GM21786 (cell line): ENCODE results near the gene DECR2.
"Not testable (repeated sequence)": the region's sequence is repeated elsewhere in the genome, so short reads cannot be mapped to it uniquely, and the experiment has no call there.

ENCODE experiments used
- ATAC-seq: cut with Tn5 transposase; IDR thresholded peaks from one replicate; pipeline ENCODE4 v1.9.1; 2021; ENCODE audit not compliant: unreplicated experiment

Gene DECR2

GRCh38 chr16:401468-402348, at the start of gene DECR2:
DECR2 (plus strand) TSS chr16:401885; CDS start chr16:401964, 79 bp downstream.
- peak; percentile 49 for ATAC-seq

- peak; percentile 50 for ATAC-seq
These were observed 48.9 kb upstream of the DECR2 start, which contains the start of gene AXIN1 for GRCh38 chr16:352547-353403. AXIN1 (minus strand) TSS chr16:352723; CDS start chr16:347025, 5,698 bp downstream.

GRCh38 chr16:353404-354290, 48.0 kb upstream of the DECR2 start:
- no peak for ATAC-seq

- ATAC-seq: no peak
These were observed 47.3 kb upstream of the DECR2 start for GRCh38 chr16:354291-354881.

- no peak for ATAC-seq
These were observed 46.7 kb upstream of the DECR2 start for GRCh38 chr16:354971-355461.

GRCh38 chr16:356741-357140, 44.9 kb upstream of the DECR2 start:
- no peak for ATAC-seq

- no peak for ATAC-seq
These were observed 42.5 kb upstream of the DECR2 start for GRCh38 chr16:359067-359763.

GRCh38 chr16:359871-360697, 41.6 kb upstream of the DECR2 start:
- no peak for ATAC-seq

- ATAC-seq: no peak
These were observed 40.9 kb upstream of the DECR2 start for GRCh38 chr16:360698-361336.

GRCh38 chr16:361341-361871, 40.3 kb upstream of the DECR2 start:
- ATAC-seq: no peak

GRCh38 chr16:361872-362701, 39.6 kb upstream of the DECR2 start:
- ATAC-seq: no peak

- not testable (repeated sequence) for ATAC-seq
These were observed 39.0 kb upstream of the DECR2 start for GRCh38 chr16:362702-362999.

GRCh38 chr16:363110-363765, 38.4 kb upstream of the DECR2 start:
- no peak for ATAC-seq

- ATAC-seq: no peak
These were observed 37.8 kb upstream of the DECR2 start for GRCh38 chr16:363766-364490.

GRCh38 chr16:364595-365491, 36.8 kb upstream of the DECR2 start:
- ATAC-seq: no peak
